Femur (tissue), 1 donor: ENCODE measurements around the gene LRFN3.
"Not testable (repeated sequence)": the region's sequence is repeated elsewhere in the genome, so short reads cannot be mapped to it uniquely, and the experiment has no call there.

Experiments used
- DNase-seq: peaks from one replicate; pipeline ENCODE4 v3.0.0-alpha.2; 2017

LRFN3 gene

DNA sequence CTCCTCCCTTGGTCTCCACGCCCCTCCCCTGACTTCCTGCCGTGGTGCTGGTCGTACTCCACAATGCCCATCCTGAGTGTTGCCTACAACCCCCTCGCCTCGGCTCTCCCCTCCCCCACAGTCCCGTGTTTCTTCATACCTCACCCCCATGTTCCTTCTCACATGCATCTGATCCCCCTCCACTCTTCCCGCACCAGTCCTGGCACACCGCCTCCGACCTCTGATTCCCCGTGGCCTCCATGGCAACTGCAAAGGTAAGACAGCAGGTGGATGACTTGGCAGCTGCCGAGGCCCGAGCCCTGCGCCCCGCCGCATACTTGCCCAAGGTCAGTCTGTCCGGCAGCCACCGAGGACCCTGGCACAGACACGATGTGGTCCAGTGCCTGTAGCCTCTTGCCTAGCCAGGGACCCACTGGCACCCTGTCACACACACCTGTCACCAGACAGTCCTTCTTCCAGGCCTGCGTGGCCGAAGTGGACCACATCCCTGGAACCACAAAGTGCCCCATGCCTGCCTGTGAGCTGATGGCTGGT is 42.7 kb downstream of the LRFN3 start:
- no peak for DNase-seq

DNA sequence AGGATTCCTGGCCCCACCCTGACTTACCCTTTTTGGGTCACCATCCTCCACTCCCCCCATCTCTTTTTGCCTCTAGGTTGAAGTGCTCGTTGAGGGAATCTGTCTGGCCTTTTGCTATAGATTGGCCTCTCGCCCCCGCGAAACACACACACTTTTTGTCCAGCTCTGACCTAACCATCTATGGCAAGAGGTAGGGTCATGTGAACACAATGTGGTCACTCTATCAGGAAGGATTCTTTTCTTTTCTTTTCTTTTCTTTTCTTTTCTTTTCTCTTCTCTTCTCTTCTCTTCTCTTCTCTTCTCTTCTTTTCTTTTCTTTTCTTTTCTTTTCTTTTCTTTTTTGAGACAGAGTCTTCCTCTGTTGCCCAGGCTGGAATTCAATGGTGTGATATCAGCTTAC is 44.8 kb downstream of the LRFN3 start:
- DNase-seq: not testable (repeated sequence)

DNA sequence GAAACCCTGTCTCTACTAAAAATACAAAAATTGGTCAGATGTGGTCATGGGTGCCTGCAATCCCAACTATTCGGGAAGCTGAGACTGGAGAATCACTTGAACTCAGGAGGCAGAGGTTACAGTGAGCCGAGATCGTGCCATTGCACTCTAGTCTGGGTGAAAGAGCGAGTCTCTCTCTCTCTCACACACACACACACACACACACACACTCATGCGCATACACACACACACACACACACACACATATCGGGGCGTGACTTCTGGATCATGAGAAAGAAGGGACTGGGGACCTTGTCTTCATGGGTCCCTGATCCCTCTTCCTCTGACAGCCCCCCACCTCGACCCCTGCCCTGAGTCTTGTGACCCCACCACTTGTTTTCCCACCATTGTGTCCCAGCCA is 47.0 kb downstream of the LRFN3 start:
- no peak for DNase-seq

DNA sequence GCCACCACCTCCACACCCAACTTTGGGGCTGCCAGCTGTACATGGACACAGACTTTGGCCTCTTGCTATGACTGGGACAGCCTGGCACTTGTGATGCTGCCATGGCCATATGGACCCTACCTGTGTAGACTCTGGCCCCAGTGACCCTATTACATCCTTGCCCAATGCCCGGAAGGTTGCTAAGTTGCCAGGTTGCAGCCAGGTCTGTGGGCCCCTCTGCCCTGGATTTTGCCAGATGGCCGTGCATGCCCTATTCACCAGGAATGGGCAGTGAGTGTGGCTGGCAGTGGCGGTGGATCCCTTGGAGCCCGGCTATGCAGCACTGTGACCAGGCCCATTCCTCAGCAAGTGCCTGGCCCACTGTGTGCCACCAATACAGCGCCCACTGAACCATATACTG is 49.9 kb downstream of the LRFN3 start:
- no peak for DNase-seq

DNA sequence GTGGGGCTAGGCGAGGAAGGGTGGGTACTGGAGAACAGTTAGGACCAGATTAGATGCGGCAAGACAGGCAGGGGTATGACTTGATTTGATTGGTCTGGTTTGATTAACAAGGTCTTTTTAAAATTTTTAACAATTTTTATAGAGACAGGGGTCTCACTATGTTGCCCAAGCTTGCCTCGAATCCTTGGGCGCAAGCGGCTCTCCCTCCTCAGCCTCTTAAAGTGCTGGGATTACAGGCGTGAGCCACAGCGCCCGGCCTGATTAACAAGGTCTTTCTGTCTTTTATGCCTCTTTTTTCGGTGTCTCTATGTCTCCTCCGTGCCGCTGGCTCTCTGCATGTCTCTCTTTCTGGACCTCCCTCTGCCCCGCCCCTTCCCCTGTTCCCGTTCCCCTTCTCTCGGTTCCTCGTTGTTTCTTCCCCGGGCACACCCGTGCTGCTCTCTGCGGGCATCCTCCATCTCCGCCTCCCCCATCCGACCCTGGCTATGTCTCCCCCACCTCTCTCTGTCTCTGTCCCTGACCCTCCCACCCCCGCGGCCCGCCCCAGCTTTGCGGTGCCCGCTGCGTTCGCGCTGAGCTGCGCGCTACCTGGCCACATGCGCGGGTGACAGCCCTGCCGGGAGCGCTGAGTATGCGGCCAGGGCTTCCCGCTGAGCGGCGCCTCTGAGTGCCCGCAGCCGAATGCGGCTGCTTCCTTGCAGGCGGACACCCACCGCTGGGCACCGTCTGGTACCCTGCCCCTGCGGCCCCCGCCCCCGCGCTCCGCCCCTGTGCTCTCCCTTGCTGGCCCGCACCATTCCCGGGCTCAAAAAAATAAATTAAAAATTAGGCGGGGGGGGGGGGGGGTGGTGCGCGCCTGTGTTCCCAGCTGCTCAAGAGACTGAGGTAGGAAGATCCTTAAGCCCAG is 50.7 kb downstream of the LRFN3 start:
- DNase-seq: no peak

DNA sequence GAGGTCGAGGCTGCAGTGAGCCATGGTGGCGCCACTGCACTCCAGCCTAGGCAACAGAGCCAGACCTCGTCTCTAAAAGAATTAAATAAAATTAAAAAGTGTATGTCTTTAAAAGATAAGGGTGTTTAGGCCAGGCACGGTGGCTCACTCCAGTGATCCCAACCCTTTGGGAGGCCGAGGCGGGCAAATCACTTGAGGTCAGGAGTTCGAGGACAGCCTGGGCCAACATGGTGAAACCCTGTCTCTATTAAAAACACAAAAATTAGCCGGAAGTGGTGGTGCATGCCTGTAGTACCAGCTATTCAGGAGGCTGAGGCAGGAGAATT is 51.4 kb downstream of the LRFN3 start:
- no peak for DNase-seq

DNA sequence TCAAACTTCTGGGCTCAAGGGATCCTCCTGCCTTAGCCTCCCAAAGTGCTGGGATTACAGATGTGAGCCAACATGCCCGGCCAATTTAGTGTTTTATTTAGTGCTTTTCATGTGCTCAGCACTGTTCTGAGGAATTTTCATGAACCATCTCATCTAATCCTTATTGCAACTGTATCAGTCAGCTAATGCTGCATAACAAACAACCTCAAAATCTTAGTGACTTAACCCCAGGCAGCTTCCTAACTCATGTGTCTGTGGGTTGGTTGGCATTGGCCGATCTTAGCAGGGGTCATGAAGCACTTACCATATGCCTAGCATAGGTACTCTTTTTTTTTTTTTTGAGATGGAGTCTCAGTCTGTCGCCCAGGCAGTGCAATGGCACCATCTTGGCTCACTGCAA is 52.6 kb downstream of the LRFN3 start:
- no peak for DNase-seq

DNA sequence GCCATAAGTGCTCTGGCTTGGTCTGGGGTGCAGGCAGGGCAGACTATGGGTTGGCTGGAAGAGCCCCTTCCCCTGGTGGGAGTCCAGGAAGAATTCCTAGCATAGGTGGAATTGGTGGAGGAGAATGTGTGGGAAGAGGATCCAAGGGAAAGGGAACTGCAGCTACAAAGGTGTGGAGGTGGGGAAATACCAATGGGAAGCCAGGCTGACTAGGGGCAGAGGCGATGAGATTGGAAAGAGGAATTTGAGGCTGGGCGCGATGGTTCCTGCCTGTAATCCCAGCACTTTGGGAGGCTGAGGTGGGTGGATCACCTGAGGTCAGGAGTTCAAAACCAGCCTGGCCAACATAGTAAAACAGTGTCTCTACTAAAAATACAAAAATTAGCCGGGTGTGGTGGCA is 54.0 kb downstream of the LRFN3 start:
- DNase-seq: no peak

DNA sequence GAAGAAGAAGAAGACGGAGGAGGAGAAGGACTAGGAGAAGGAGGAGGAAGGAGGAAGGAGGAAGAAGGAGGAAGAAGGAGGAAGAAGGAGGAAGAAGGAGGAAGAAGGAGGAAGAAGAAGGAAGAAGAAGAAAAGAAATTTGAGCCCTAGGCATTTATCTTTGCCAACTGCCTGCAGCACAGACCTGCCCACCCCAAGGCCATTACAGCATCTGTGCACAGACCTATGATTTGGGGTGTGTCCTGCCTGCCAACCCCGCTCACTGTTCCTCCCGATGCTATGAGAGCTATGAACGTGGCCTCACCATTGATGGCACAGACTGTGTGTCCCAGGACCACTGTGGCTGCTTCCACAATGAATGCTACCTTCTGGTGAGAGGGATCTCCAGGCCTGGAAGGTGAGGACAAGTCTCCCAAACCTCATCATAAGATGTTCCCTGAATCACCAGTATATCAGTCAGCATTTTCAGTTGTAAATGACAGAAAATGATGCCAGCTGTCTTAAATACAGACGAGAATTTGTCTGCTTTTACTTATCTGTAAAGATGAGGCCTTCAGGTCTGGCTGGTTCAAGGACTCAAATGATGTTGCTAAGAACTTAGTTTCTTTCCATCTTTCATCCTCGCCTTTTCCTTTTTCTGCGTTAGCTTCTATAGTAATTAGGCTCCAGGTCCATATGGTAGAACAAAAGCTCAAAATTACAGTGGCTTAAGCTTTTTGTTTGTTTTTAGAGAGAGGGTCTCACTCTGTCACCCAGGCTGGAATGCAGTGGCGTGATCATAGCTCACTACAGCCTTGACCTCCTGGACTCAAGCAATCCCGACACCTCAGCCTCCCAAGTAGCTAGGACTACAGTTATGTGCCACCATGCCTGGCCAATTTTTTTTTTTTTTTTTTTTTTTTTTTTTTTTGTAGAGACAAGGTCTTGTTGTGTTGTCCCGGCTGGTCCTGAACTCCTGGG is 54.9 kb downstream of the LRFN3 start:
- no peak for DNase-seq

DNA sequence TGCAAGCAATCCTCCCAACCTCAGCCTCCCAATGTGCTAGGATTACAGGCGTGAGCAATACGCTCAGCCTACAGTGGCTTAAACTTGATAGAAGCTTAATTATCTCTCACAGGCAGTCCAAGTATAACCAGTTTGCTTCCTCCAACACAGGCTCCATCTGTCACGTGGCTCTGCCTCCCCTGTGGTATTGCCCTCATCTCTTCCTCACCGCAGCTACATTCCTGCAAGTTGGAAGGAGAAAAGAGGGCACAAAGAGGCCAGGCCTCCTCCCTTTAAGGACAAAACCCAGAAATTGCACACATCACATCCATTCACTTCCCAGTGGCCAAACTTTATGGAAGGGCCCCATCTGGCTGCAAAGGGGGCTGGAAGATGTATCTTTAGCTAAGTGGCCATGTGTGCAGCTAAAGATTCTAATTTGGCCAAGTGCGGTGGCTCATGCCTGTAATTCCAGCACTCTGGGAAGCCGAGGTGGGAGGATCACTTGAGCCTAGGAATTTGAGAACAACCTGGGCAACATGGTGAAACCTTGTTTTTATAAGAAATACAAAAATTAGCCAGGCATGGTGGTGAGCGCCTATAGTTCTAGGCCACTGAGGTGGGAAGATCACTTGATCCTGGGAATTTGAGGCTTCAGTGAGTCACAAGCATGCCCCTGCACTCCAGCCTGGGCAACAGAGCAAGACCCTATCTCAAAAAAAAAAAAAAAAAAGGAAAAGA is 55.7 kb downstream of the LRFN3 start:
- no peak for DNase-seq

DNA sequence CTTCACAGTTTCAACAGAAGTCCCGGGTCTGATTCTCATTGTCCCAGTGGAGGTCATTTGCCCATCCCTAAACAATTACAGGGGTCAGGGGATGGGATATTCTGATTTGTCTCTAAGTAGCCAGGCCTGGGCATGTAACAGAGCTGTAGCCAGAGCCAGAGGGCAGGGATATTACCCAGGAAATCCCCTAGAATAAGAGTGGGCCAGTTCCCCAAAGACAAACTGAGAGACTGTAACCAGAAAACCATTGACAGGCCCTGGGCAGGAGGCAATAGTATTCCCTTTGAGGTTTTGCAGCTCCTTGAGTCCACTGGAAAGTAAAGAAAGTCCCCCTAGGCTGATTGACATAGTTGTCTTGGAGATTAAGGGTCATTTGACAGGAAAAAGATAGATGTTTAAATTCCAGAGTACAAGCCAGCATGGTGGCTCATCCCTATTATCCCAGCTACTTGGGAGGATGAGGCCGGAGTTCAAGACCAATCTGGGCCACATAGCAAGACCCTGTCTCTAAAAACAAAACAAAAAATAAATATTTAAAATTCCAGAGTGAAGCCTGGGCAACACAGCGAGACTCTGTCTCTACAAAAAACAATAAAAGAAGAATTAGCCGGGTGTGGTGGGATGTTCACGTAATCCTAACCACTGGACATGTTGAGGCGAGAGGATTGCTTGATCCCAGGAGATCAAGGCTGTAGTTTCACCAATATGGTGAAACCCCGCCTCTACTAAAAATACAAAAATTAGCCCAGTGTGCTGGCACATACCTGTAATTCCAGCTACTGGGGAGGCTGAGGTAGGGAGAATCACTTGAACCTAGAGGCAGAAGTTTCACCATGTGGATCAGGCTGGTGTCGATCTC is 57.0 kb downstream of the LRFN3 start:
- DNase-seq: no peak

DNA sequence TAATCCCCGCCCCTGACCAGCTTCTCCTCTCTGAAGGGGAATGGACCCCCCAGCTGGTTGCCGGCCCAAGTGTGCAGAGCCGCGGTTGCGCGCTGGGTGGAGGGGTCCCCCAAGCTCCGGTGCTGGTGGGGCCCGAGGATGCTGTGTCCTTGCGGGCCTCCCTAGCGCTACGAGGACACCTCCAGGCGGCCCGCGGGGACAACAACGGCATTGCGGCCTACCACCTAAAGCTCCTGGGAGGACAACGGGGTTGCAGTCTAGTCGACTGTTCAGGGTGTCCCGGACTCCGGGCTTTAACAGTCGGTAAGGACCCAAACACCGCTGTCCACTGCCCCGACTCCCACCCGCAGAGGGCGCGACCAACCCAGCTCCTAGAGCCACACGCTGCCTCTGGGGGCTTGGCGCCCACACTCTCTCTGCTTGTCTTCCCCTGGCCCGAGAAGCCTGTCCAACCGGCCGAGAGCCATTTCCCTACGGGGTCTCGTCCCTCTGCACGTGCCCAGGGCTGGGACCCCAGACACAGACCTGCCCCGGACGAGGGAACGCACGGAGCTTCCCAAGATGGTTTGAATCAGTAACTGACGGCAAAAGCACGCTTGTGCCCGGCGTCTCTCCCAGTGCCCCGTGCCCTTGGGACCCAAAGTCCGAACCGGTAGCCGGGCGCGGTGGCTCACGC is 57.9 kb downstream of the LRFN3 start:
- no peak for DNase-seq
